CD4-positive, alpha-beta T cell (primary cell): ENCODE results near the gene OR8B8. TPM values are rescaled to one million over a fixed set of nuclear protein-coding genes. Genes with fewer than 3 reads are reported as not detected.
"Not testable (repeated sequence)": the region's sequence is repeated elsewhere in the genome, so short reads cannot be mapped to it uniquely, and the experiment has no call there.

Experiments used
- ATAC-seq: fragments of 200-7000 bp; cut with Tn5 transposase; one replicate; pipeline ENCODE4 v1.10.0; 2022; ENCODE audit warnings: mild to moderate bottlenecking; ENCODE audit not compliant: poor library complexity
- CTCF ChIA-PET: fragments of 350-600 bp; sonication (Branson Sonifier 250); formaldehyde crosslinking; loops from one replicate; lab custom pipeline; 2021; ENCODE audit warnings: antibody characterized with exemption, inconsistent platforms; lab: Charles Lee
- POLR2A ChIA-PET: fragments of 350-600 bp; sonication (Branson Sonifier 250); formaldehyde crosslinking; loops from one replicate; lab custom pipeline; 2021; ENCODE audit warnings: antibody characterized with exemption, inconsistent platforms; lab: Charles Lee
- DNase-seq, 14 experiments: peaks; one replicate each; pipeline ENCODE4 v3.0.0-alpha.2; 2013 to 2020; ENCODE audit warnings: mixed read lengths in 2 of 14
- H3K27ac ChIP-seq, 2 donors: one replicate each; pipeline versions ENCODE4 v1.5.1 to v1.7.0; 2013; ENCODE audit warnings: low read length in 2 of 2, low read depth in 1 of 2, mild to moderate bottlenecking in 1 of 2
- H3K27me3 ChIP-seq, 2 experiments: 1 replicate in 1 of 2; 2 replicates in 1 of 2; pipeline versions ENCODE4 v1.6.1 to v1.7.0; 2013; ENCODE audit warnings: low read length in 2 of 2, control low read depth in 1 of 2, mild to moderate bottlenecking in 1 of 2, moderate library complexity in 1 of 2; ENCODE audit not compliant: insufficient read depth in 2 of 2, control insufficient read depth in 1 of 2
- H3K36me3 ChIP-seq: one replicate; pipeline ENCODE4 v1.6.1; 2013; ENCODE audit warnings: low read length, control low read depth; ENCODE audit not compliant: insufficient read depth
- H3K4me1 ChIP-seq: one replicate; pipeline ENCODE4 v1.6.1; 2013; ENCODE audit warnings: low read length, control low read depth; ENCODE audit not compliant: insufficient read depth
- H3K4me3 ChIP-seq: one replicate; pipeline ENCODE4 v1.5.1; 2013; ENCODE audit warnings: mild to moderate bottlenecking, low read length, moderate library complexity
- H3K9me3 ChIP-seq, 2 experiments: 1 replicate in 1 of 2; 2 replicates in 1 of 2; pipeline versions ENCODE4 v1.6.1 to v1.7.0; 2013; ENCODE audit warnings: low read length in 2 of 2, mild to moderate bottlenecking in 2 of 2, control low read depth in 1 of 2, moderate library complexity in 1 of 2; ENCODE audit not compliant: control insufficient read depth in 1 of 2, insufficient read depth in 1 of 2
- H3K27ac Mint-ChIP-seq: one replicate; pipeline ENCODE4 v1.8.0; 2020; ENCODE audit warnings: mixed read lengths
- H3K27me3 Mint-ChIP-seq: one replicate; pipeline ENCODE4 v1.8.0; 2021; ENCODE audit warnings: mixed read lengths
- H3K36me3 Mint-ChIP-seq: one replicate; pipeline ENCODE4 v1.8.0; 2021; ENCODE audit warnings: low read depth, mixed read lengths
- H3K4me1 Mint-ChIP-seq: one replicate; pipeline ENCODE4 v1.8.0; 2021; ENCODE audit warnings: low read depth, mixed read lengths
- H3K4me3 Mint-ChIP-seq: one replicate; pipeline ENCODE4 v1.8.0; 2020; ENCODE audit warnings: mild to moderate bottlenecking, mixed read lengths
- H3K9me3 Mint-ChIP-seq: one replicate; pipeline ENCODE4 v1.8.0; 2020; ENCODE audit warnings: mixed read lengths
- CTCF ChIP-seq: fragments of 200-600 bp; IDR thresholded peaks from one replicate; pipeline ENCODE4 v1.8.0; 2022; ENCODE audit warnings: antibody characterized with exemption, mild to moderate bottlenecking
- intact Hi-C, 2 experiments: fragments of 100-400 bp; cut with DNase I in 1 of 2; cut with micrococcal nuclease in 1 of 2; formaldehyde crosslinking; loops; one replicate each; pipeline versions ENCODE4 v1.15.1 to v1.9.0; 2023 to 2025; cut with DNase I, micrococcal nuclease
- total RNA-seq, 174 experiments: library from RNA in 2 of 174; stranded (reverse) in 2 of 174; gene quantifications; one replicate each; pipeline ENCODE4 v1.2.3 and lab custom pipeline; 2021 to 2026

OR8B8 gene
- total RNA-seq, 2 experiments from 2014 or later = not detected

- H3K27ac ChIP-seq = no peak overlapping the region
- no peaks in the 10 kb centered on the region for H3K36me3 ChIP-seq
- intact Hi-C loops = no loop called here
- H3K4me1 ChIP-seq = no peaks in the 10 kb centered on the region
- Mint-ChIP-seq H3K9me3 (no peaks in the 10 kb centered on the region), H3K36me3 (no peaks in the 10 kb centered on the region), H3K27me3 (peaks cover 8% of the 10 kb centered on the region), H3K4me1 (no peaks in the 10 kb centered on the region), H3K4me3 (no peak overlapping the region), H3K27ac (no peak overlapping the region)
- peaks cover 0 to 3% of the 10 kb centered on the region in 2 experiments for H3K9me3 ChIP-seq
- DNase-seq (no peak), ATAC-seq (no peak)
- H3K4me3 ChIP-seq = no peak overlapping the region
- CTCF ChIA-PET = no interaction called here
- POLR2A ChIA-PET = no interaction called here
- no peak for TF ChIP-seq CTCF
- no peaks in the 10 kb centered on the region for H3K27me3 ChIP-seq
Observed at GRCh38 chr11:124460459-124460858, 15.0 kb upstream of the OR8B8 start.

GRCh38 chr11:124459379-124459778 lies 13.9 kb upstream of the OR8B8 start:
- ATAC-seq = not testable (repeated sequence)

GRCh38 chr11:124454552-124454951 lies 9.1 kb upstream of the OR8B8 start:
- POLR2A ChIA-PET = no interaction called here
- H3K4me3 ChIP-seq = no peak overlapping the region

More at GRCh38 chr11:124459379-124459778, 13.9 kb upstream of the OR8B8 start:
- CTCF ChIA-PET, H3K4me1 ChIP-seq, H3K4me1 Mint-ChIP-seq, DNase-seq, H3K27me3 ChIP-seq, H3K27ac Mint-ChIP-seq, H3K27ac ChIP-seq, H3K4me3 ChIP-seq, H3K9me3 ChIP-seq, H3K4me3 Mint-ChIP-seq, H3K27me3 Mint-ChIP-seq, H3K9me3 Mint-ChIP-seq, H3K36me3 ChIP-seq, intact Hi-C loops, POLR2A ChIA-PET, H3K36me3 Mint-ChIP-seq: not testable (repeated sequence)

More at GRCh38 chr11:124454552-124454951, 9.1 kb upstream of the OR8B8 start:
- Mint-ChIP-seq H3K9me3 (peaks cover 3% of the 10 kb centered on the region), H3K27ac (no peak overlapping the region), H3K4me1 (no peaks in the 10 kb centered on the region), H3K4me3 (no peak overlapping the region), H3K36me3 (no peaks in the 10 kb centered on the region), H3K27me3 (no peaks in the 10 kb centered on the region)
- DNase-seq (no peak), ATAC-seq (no peak)
- H3K9me3 ChIP-seq = no peaks in the 10 kb centered on the region
- intact Hi-C loops = no loop called here
- H3K36me3 ChIP-seq = no peaks in the 10 kb centered on the region
- H3K27me3 ChIP-seq = no peaks in the 10 kb centered on the region
- no peak for TF ChIP-seq CTCF
- CTCF ChIA-PET = no interaction called here
- H3K4me1 ChIP-seq = no peaks in the 10 kb centered on the region
- H3K27ac ChIP-seq = no peak overlapping the region
